ENCODE measurements around the gene NKTR. TPM values are rescaled to one million over a fixed set of nuclear protein-coding genes. Genes with fewer than 3 reads are reported as not detected.
A peak's percentile ranks its signal among the peaks of the same experiment; 100 is the strongest.

Gene NKTR
- total and polyA plus RNA-seq, 7 experiments from 2014 or later = 10.9 to 275 (median 209) TPM

DNA sequence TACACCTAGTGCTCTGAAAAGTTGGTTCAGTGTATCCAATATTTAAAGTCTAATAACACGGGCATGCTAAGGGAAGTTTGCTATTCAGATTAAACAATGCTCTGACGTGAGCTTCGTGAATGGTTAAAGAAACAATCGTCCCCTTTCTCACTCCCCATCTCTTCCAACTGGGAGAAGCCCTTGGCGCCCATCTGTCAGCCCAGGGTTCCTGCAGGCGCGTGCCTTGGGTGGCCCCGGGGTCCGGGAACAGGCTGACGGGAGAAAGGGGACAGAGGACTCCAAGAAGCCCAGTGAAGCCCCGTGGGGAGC is 19.1 kb upstream of the NKTR start:
- H3K27me3 Mint-ChIP-seq = no peaks in the 10 kb centered on the region
- H3K36me3 Mint-ChIP-seq = peaks cover 6 to 36% (median 14%) of the 10 kb centered on the region in 5 donors
- Histone ChIP-seq H3K27me3 (ENCODE audit: control insufficient read depth in 2 of 2, insufficient read depth in 2 of 2, low read length in 2 of 2) (no peaks in the 10 kb centered on the region), H3K27ac (ENCODE audit: low read depth, low read length) (peak overlapping the region; percentile 92), H3K36me3 (ENCODE audit: control insufficient read depth in 2 of 3, insufficient read depth in 3 of 3, low read length in 3 of 3) (peaks cover 0 to 4% (median 0%) of the 10 kb centered on the region in 3 experiments), H3K4me3 (ENCODE audit: low read length) (peak overlapping the region; percentile 86), H3K4me1 (ENCODE audit: control insufficient read depth in 2 of 2, insufficient read depth in 2 of 2, low read length in 2 of 2) (peaks cover 19 to 25% of the 10 kb centered on the region in 2 donors), H3K9me3 (ENCODE audit: control insufficient read depth in 2 of 3, low read length in 3 of 3) (no peaks in the 10 kb centered on the region)
- DNase-seq (no peak), ATAC-seq (no peak)
- peaks cover 31 to 66% (median 55%) of the 10 kb centered on the region in 7 donors for H3K4me1 Mint-ChIP-seq
- H3K9me3 Mint-ChIP-seq = peaks cover 0 to 3% (median 0%) of the 10 kb centered on the region in 11 donors
- POLR2A ChIA-PET = interaction anchor here (1.0 to 3.2 kb wide), 8 partner anchors 9 to 164 kb away, joined by 3 to 30 read pairs (median 5); partner anchors contain the start of genes NKTR, SS18L2 and VIPR1
- H3K4me3 Mint-ChIP-seq = peak overlapping the region; percentile 77 to 97 (median 92)
- CTCF ChIA-PET = interaction anchor here (1.4 kb wide), 1 partner anchor 22 kb away, joined by 8 read pairs; no protein-coding TSS in a partner anchor
- H3K27ac Mint-ChIP-seq = peak overlapping the region; percentile 43 to 99 (median 86)
- intact Hi-C loops (cut with micrococcal nuclease) = loop anchor here (1.0 to 5.0 kb wide), 4 partner anchors 163 to 1111 kb away; partner anchors contain the start of genes ABHD5 (in 1 of the 2), ANO10 (in 1 of the 2) and HIGD1A (in 1 of the 2)

DNA sequence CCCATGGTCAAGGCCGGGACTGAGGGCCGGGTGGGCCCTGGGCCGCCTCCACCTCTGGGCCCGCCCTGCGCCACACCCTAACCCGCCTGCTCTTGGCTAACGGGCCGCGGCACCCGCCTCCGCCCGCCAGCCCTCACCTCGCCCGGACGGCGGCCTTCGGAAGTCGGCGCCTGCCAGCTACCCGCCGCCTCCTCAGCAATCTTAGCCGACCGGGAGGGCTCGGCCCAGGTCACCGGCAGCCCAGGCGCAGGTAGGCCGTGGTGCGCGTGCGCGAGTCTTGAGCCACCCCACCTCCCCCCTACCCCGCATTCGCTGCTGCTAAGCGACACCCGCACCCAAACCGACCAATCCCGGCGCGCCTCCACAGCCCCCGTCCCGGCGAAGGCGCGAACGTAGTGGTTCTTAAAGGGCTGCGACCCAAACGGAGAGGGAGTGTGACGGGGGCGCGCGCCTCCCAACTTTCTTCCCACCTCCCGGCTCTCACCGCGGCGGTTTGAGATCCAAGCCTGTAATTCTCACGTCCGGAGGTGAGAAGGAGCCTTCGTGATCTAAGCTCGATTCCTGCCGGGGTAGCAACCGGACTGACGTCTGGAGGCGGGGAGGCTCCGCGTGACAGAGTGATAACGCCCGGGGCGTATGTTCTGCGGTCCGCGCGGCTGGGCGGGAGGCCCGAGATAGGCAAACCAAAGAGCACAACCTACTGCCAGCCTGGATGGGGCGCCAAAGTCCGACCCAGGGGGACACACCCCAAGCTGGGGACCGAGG is 18.6 kb upstream of the NKTR start, which contains the start of gene SEC22C:
Gene SEC22C (minus strand): TSS at position 259 of the 765 bp plus-strand sequence. CDS start 12,921 bp downstream, outside the sequence.
- ATAC-seq = peak; percentile 94
- peak within 1 kb of the TSS; percentile 86 for H3K4me3 ChIP-seq (ENCODE audit: low read length)

DNA sequence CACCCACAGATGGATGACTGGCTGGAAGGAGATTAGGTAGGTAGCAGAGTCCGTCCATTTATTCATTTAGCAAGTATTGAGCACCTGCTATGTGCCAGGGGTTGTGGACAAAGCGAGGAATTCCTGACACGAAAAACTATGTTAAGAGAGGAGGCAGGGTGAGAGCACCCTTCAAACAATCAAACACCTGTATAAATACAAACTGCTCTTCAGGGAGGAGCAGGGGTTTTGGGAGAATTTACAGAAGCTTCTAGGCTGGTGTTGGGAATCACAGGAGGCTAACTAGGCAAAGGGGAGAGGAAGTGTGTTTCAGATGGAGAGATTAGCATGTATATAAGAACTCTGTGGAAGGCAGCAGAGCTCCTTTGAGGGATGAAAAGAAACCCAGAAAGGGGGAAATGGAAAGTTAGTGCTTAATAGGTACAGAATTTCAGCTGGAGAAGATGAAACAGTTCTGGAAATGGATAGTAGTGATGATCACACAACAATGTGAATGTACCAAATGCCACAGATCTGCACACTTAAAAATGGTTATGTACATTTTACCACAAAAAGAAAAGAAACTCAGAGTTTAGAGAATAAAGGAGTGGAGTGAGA is 17.9 kb upstream of the NKTR start:
- Histone ChIP-seq H3K27me3 (ENCODE audit: control insufficient read depth in 2 of 2, insufficient read depth in 2 of 2, low read length in 2 of 2) (no peaks in the 10 kb centered on the region), H3K4me1 (ENCODE audit: control insufficient read depth in 2 of 2, insufficient read depth in 2 of 2, low read length in 2 of 2) (peaks cover 19 to 25% of the 10 kb centered on the region in 2 donors), H3K4me3 (ENCODE audit: low read length) (peak overlapping the region; percentile 86), H3K36me3 (ENCODE audit: control insufficient read depth in 2 of 3, insufficient read depth in 3 of 3, low read length in 3 of 3) (peaks cover 0 to 4% (median 0%) of the 10 kb centered on the region in 3 experiments), H3K27ac (ENCODE audit: low read depth, low read length) (peak overlapping the region; percentile 92), H3K9me3 (ENCODE audit: control insufficient read depth in 2 of 3, low read length in 3 of 3) (no peaks in the 10 kb centered on the region)
- H3K4me1 Mint-ChIP-seq = peaks cover 28 to 58% (median 50%) of the 10 kb centered on the region in 7 donors
- H3K9me3 Mint-ChIP-seq = peaks cover 0 to 3% (median 0%) of the 10 kb centered on the region in 11 donors
- DNase-seq (no peak), ATAC-seq (no peak)
- H3K27me3 Mint-ChIP-seq = no peaks in the 10 kb centered on the region
- ChIA-PET CTCF (interaction anchor here (1.2 to 1.4 kb wide), 3 partner anchors 25 to 173 kb away, joined by 3 to 5 read pairs (median 4); partner anchors contain the start of gene VIPR1), POLR2A (interaction anchor here (0.9 to 3.2 kb wide), 11 partner anchors 8 to 80 kb away, joined by 3 to 30 read pairs (median 4); partner anchors contain the start of genes NKTR, SS18L2 and VIPR1)
- intact Hi-C loops (cut with micrococcal nuclease) = loop anchor here (1.0 to 5.0 kb wide), 14 partner anchors 8 to 1110 kb away; partner anchors contain the start of genes NKTR (in 2 of the 2), SS18L2 (in 2 of the 2), ABHD5 (in 1 of the 2) and ANO10 (in 1 of the 2)
- peak overlapping the region; percentile 77 to 97 (median 94) for H3K4me3 Mint-ChIP-seq
- H3K27ac Mint-ChIP-seq = peak overlapping the region; percentile 89 to 99 (median 96)
- peaks cover 4 to 27% (median 6%) of the 10 kb centered on the region in 5 donors for H3K36me3 Mint-ChIP-seq

More for the DNA sequence above, 18.6 kb upstream of the NKTR start, which contains the start of gene SEC22C:
- CTCF ChIA-PET = interaction anchor here (1.2 to 1.4 kb wide), 4 partner anchors 22 to 174 kb away, joined by 3 to 8 read pairs (median 4); partner anchors contain the start of gene VIPR1
- H3K9me3 Mint-ChIP-seq = peaks cover 0 to 3% (median 0%) of the 10 kb centered on the region in 11 donors
- H3K36me3 ChIP-seq (ENCODE audit: control insufficient read depth in 2 of 3, insufficient read depth in 3 of 3, low read length in 3 of 3) = peaks cover 0 to 4% (median 0%) of the 10 kb centered on the region in 3 experiments
- peak within 1 kb of the TSS; percentile 92 for H3K27ac ChIP-seq (ENCODE audit: low read depth, low read length)
- H3K27me3 Mint-ChIP-seq = no peaks in the 10 kb centered on the region
- POLR2A ChIA-PET = interaction anchor here (1.0 to 3.2 kb wide), 11 partner anchors 9 to 164 kb away, joined by 3 to 30 read pairs (median 4); partner anchors contain the start of genes NKTR, SS18L2 and VIPR1
- peaks cover 19 to 25% of the 10 kb centered on the region in 2 donors for H3K4me1 ChIP-seq (ENCODE audit: control insufficient read depth in 2 of 2, insufficient read depth in 2 of 2, low read length in 2 of 2)
- H3K36me3 Mint-ChIP-seq = peaks cover 6 to 33% (median 12%) of the 10 kb centered on the region in 5 donors
- H3K27me3 ChIP-seq (ENCODE audit: control insufficient read depth in 2 of 2, insufficient read depth in 2 of 2, low read length in 2 of 2) = no peaks in the 10 kb centered on the region
- intact Hi-C loops (cut with micrococcal nuclease) = loop anchor here (1.0 to 5.0 kb wide), 14 partner anchors 8 to 1110 kb away; partner anchors contain the start of genes NKTR (in 2 of the 2), SS18L2 (in 2 of the 2), ABHD5 (in 1 of the 2) and ANO10 (in 1 of the 2)
- peak within 1 kb of the TSS; percentile 89 to 99 (median 96) for H3K27ac Mint-ChIP-seq
- DNase-seq = peak; percentile 86 to 95 (median 94)
- H3K4me3 Mint-ChIP-seq = peak within 1 kb of the TSS; percentile 77 to 97 (median 94)
- no peaks in the 10 kb centered on the region for H3K9me3 ChIP-seq (ENCODE audit: control insufficient read depth in 2 of 3, low read length in 3 of 3)
- peaks cover 31 to 60% (median 57%) of the 10 kb centered on the region in 7 donors for H3K4me1 Mint-ChIP-seq

DNA sequence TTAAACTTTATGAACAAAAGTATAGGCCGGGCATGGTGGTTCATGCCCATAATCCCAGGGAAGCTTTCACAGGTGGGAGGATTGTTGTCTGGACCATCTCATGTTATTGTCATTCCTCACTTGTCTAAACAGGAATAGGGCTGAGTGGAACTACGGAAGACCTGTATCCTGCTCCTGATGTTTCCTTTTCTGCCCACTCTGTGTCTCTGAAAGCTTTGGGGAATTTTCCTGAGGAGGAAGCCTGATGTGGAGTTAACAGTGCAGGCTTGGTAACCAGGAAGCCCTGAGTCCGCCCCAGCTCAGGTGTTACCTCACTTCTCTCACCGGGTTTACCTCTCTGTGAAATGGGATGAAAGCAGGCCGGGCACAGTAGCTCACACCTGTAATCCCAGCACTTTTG is 11.9 kb upstream of the NKTR start:
- Mint-ChIP-seq H3K9me3 (no peaks in the 10 kb centered on the region), H3K36me3 (peaks cover 0 to 17% (median 3%) of the 10 kb centered on the region in 5 donors), H3K4me1 (peaks cover 14 to 46% (median 30%) of the 10 kb centered on the region in 7 donors), H3K4me3 (no peak overlapping the region), H3K27ac (peak overlapping the region in 1 of 9 donors; percentile 28), H3K27me3 (no peaks in the 10 kb centered on the region)
- intact Hi-C loops (cut with micrococcal nuclease) = no loop called here
- ATAC-seq (no peak), DNase-seq (no peak)
- no peak overlapping the region for H3K27ac ChIP-seq (ENCODE audit: low read depth, low read length)
- POLR2A ChIA-PET = interaction anchor here (1.4 to 4.6 kb wide), 2 partner anchors 9 to 13 kb away, joined by 3 to 63 read pairs; partner anchors contain the start of gene NKTR
- no peak overlapping the region for H3K4me3 ChIP-seq (ENCODE audit: low read length)
- CTCF ChIA-PET = interaction anchor here (0.6 to 0.7 kb wide), 2 partner anchors 12 to 87 kb away, joined by 4 read pairs; partner anchors contain the start of gene VIPR1
- H3K4me1 ChIP-seq (ENCODE audit: control insufficient read depth in 2 of 2, insufficient read depth in 2 of 2, low read length in 2 of 2) = peaks cover 13 to 14% of the 10 kb centered on the region in 2 donors
- no peaks in the 10 kb centered on the region for H3K27me3 ChIP-seq (ENCODE audit: control insufficient read depth in 2 of 2, insufficient read depth in 2 of 2, low read length in 2 of 2)
- H3K36me3 ChIP-seq (ENCODE audit: control insufficient read depth in 2 of 3, insufficient read depth in 3 of 3, low read length in 3 of 3) = peaks cover 0 to 4% (median 0%) of the 10 kb centered on the region in 3 experiments
- no peaks in the 10 kb centered on the region for H3K9me3 ChIP-seq (ENCODE audit: control insufficient read depth in 2 of 3, low read length in 3 of 3)

DNA sequence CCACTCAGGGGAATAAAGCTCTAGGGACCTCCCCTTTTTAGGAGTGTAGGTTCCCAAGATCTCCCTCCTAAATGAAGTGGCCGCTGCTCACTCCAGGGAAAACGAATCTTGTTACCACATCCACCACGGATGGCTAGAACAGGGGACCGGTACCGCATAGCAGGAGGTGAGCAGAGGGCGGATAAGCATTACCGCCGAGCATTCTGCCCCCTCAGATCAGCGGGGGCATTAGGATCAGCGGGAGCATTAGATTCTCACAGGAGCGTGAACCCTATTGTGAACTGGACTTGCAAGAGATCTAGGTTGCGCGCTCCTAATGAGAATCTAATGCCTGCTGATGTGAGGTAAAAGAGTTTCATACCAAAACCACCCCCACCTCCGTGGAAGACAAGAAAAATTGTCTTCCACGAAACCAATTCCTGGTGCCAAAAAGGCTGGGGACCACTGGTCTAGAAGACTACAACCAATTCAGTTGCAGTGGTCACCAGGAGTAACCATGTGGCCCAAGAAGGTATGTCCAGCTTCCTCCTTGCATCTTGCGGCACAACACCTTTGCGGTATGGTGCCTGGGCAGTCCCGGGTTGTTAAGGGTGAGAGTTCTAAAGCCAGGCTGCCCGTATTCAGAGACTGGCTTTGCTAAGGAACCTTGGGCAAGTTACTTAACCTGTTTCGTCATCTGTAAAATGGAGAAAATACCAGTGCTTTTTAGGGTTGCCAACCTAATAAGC is 10.9 kb upstream of the NKTR start:
- Mint-ChIP-seq H3K9me3 (no peaks in the 10 kb centered on the region), H3K4me1 (peaks cover 18 to 54% (median 38%) of the 10 kb centered on the region in 7 donors), H3K27ac (peak overlapping the region; percentile 91 to 100 (median 97)), H3K4me3 (peak overlapping the region; percentile 84 to 100 (median 94)), H3K36me3 (peaks cover 0 to 25% (median 12%) of the 10 kb centered on the region in 5 donors), H3K27me3 (no peaks in the 10 kb centered on the region)
- Histone ChIP-seq H3K4me1 (ENCODE audit: control insufficient read depth in 2 of 2, insufficient read depth in 2 of 2, low read length in 2 of 2) (peaks cover 13 to 14% of the 10 kb centered on the region in 2 donors), H3K27me3 (ENCODE audit: control insufficient read depth in 2 of 2, insufficient read depth in 2 of 2, low read length in 2 of 2) (no peaks in the 10 kb centered on the region), H3K27ac (ENCODE audit: low read depth, low read length) (peak overlapping the region; percentile 77), H3K9me3 (ENCODE audit: control insufficient read depth in 2 of 3, low read length in 3 of 3) (no peaks in the 10 kb centered on the region), H3K4me3 (ENCODE audit: low read length) (peak overlapping the region; percentile 55), H3K36me3 (ENCODE audit: control insufficient read depth in 2 of 3, insufficient read depth in 3 of 3, low read length in 3 of 3) (peaks cover 4 to 13% (median 6%) of the 10 kb centered on the region in 3 experiments)
- DNase-seq (no peak), ATAC-seq (no peak)
- intact Hi-C loops (cut with micrococcal nuclease) = loop anchor here (1.0 to 5.0 kb wide), 5 partner anchors 7 to 213 kb away; partner anchors contain the start of genes NKTR (in 2 of the 2), HIGD1A (in 1 of the 2) and VIPR1 (in 1 of the 2)
- ChIA-PET POLR2A (interaction anchor here (1.4 to 4.6 kb wide), 5 partner anchors 8 to 87 kb away, joined by 3 to 63 read pairs (median 6); partner anchors contain the start of genes NKTR, SEC22C and VIPR1), CTCF (interaction anchor here (0.6 to 1.5 kb wide), 5 partner anchors 11 to 203 kb away, joined by 3 to 5 read pairs (median 4); partner anchors contain the start of genes NKTR and VIPR1)

Data from naive thymus-derived CD4-positive, alpha-beta T cell (primary cell).